ENCODE data around the gene IL31. TPM values are rescaled to one million over a fixed set of nuclear protein-coding genes. Genes with fewer than 3 reads are reported as not detected.
"Not testable (repeated sequence)": the region's sequence is repeated elsewhere in the genome, so short reads cannot be mapped to it uniquely, and the experiment has no call there.

Gene IL31
- total and polyA plus RNA-seq, 4 donors: not detected

- WGBS (ENCODE audit: insufficient coverage): 39% methylated on average over 4 of the region's 10 CpGs
- H3K4me1 ChIP-seq (ENCODE audit: control insufficient read depth, insufficient read depth, low read length): peaks cover 5% of the 10 kb centered on the region
- no peak overlapping the region for H3K27ac ChIP-seq (ENCODE audit: low read depth, low read length)
- DNase-seq (ENCODE audit: low read depth in 4 of 6, low spot score in 6 of 6): no peak
- H3K9me3 ChIP-seq (ENCODE audit: control insufficient read depth, insufficient read depth, low read length): no peaks in the 10 kb centered on the region
- H3K4me3 ChIP-seq (ENCODE audit: low read depth, low read length): peak overlapping the region; percentile 43
- peaks cover 6% of the 10 kb centered on the region for H3K36me3 ChIP-seq (ENCODE audit: control insufficient read depth, insufficient read depth, low read length)
- H3K27me3 ChIP-seq (ENCODE audit: control insufficient read depth, insufficient read depth, low read length): peaks cover 3% of the 10 kb centered on the region
Observed at GRCh38 chr12:122183588-122183940, 9.5 kb upstream of the IL31 start.

DNA sequence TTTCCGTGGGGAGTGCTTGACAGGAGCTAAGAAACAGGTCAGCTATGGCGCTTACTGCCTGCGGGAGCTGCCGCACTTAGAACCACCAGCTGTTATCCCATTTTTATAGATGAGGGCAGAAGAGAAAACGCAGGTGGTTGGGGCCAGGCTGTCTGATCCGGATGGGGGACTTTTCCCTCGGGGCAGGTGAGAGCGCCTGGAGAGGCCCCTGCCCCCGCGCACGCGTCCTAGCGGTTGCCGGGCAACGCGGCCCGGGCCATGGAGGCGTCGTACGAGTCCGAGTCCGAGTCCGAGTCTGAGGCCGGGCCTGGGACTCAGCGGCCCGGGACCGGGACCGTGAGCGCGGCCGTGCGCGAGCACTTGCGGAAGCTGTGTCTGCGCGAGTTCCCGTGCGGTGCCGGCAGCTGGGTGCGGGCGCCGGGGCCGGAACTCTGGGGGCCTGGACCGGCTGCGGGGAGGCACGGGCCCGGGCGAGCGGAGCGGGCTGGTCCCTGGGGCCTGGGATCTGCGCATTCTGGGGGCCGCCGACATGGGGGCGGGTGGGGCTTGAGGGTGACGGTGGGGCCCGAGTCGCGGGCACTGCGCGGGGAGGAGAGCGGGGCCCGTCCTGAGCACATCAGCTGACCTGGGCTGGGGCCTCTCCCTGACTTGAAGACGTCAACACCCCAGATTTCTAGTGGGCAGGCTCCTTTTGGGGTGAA is 9.0 kb upstream of the IL31 start, which contains the start of gene LRRC43:
Gene LRRC43, plus strand, starts transcription at position 237 of the 701 bp plus-strand sequence. Its CDS starts 22 bp downstream, at position 259.
- peaks cover 5% of the 10 kb centered on the region for H3K4me1 ChIP-seq (ENCODE audit: control insufficient read depth, insufficient read depth, low read length)
- WGBS (ENCODE audit: insufficient coverage): 1% methylated on average over 61 of the region's 63 CpGs

GRCh38 chr12:122176473-122176872 is 2.5 kb upstream of the IL31 start:
- not testable (repeated sequence) for H3K27ac ChIP-seq (ENCODE audit: low read depth, low read length); H3K36me3 ChIP-seq (ENCODE audit: control insufficient read depth, insufficient read depth, low read length); H3K4me3 ChIP-seq (ENCODE audit: low read depth, low read length); DNase-seq (ENCODE audit: low read depth in 4 of 6, low spot score in 6 of 6); H3K27me3 ChIP-seq (ENCODE audit: control insufficient read depth, insufficient read depth, low read length); H3K9me3 ChIP-seq (ENCODE audit: control insufficient read depth, insufficient read depth, low read length); H3K4me1 ChIP-seq (ENCODE audit: control insufficient read depth, insufficient read depth, low read length)
- 100% methylated on average over 1 of the region's 4 CpGs for WGBS (ENCODE audit: insufficient coverage)

More for the DNA sequence above, 9.0 kb upstream of the IL31 start, which contains the start of gene LRRC43:
- peaks cover 6% of the 10 kb centered on the region for H3K36me3 ChIP-seq (ENCODE audit: control insufficient read depth, insufficient read depth, low read length)
- H3K27me3 ChIP-seq (ENCODE audit: control insufficient read depth, insufficient read depth, low read length): peaks cover 3% of the 10 kb centered on the region
- H3K4me3 ChIP-seq (ENCODE audit: low read depth, low read length): peak within 1 kb of the TSS; percentile 43
- no peak within 1 kb of the TSS for H3K27ac ChIP-seq (ENCODE audit: low read depth, low read length)
- DNase-seq (ENCODE audit: low read depth in 4 of 6, low spot score in 6 of 6): peak in 2 of 6 donors; percentile 63 to 72
- no peaks in the 10 kb centered on the region for H3K9me3 ChIP-seq (ENCODE audit: control insufficient read depth, insufficient read depth, low read length)

GRCh38 chr12:122172262-122172939 is 1.6 kb downstream of the IL31 start:
- H3K27ac ChIP-seq (ENCODE audit: low read depth, low read length): no peak overlapping the region
- no peaks in the 10 kb centered on the region for H3K4me1 ChIP-seq (ENCODE audit: control insufficient read depth, insufficient read depth, low read length)
- DNase-seq (ENCODE audit: low read depth in 4 of 6, low spot score in 6 of 6): no peak
- H3K9me3 ChIP-seq (ENCODE audit: control insufficient read depth, insufficient read depth, low read length): no peaks in the 10 kb centered on the region
- H3K27me3 ChIP-seq (ENCODE audit: control insufficient read depth, insufficient read depth, low read length): no peaks in the 10 kb centered on the region
- WGBS (ENCODE audit: insufficient coverage): 77% methylated on average over 8 of the region's 17 CpGs
- H3K4me3 ChIP-seq (ENCODE audit: low read depth, low read length): no peak overlapping the region
- H3K36me3 ChIP-seq (ENCODE audit: control insufficient read depth, insufficient read depth, low read length): no peaks in the 10 kb centered on the region

DNA sequence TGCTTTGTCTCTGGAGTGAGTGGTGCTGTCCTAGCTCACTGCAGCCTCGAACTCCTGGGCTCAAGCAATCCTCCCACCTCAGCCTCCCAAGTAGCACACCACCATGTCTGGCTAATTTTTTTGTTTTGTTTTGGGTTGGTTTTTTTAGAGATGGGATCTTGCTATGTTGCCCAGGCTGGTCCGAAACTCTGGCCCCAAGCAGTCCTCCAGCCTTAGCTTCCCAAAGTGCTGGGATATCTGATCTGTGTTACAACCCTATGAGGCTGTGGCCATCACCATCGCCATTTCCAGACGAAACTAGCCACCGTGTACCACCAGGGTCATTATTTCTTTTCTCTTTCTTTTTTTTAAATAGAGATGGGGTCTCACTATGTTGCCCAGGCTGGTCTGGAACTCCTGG is 2.6 kb downstream of the IL31 start:
- Histone ChIP-seq H3K4me1 (ENCODE audit: control insufficient read depth, insufficient read depth, low read length) (no peaks in the 10 kb centered on the region), H3K9me3 (ENCODE audit: control insufficient read depth, insufficient read depth, low read length) (no peaks in the 10 kb centered on the region), H3K27me3 (ENCODE audit: control insufficient read depth, insufficient read depth, low read length) (no peaks in the 10 kb centered on the region), H3K36me3 (ENCODE audit: control insufficient read depth, insufficient read depth, low read length) (no peaks in the 10 kb centered on the region), H3K4me3 (ENCODE audit: low read depth, low read length) (no peak overlapping the region), H3K27ac (ENCODE audit: low read depth, low read length) (no peak overlapping the region)
- no peak for DNase-seq (ENCODE audit: low read depth in 4 of 6, low spot score in 6 of 6)
- WGBS (ENCODE audit: insufficient coverage): 80% methylated on average over 1 of the region's 5 CpGs

- H3K27me3 ChIP-seq (ENCODE audit: control insufficient read depth, insufficient read depth, low read length): no peaks in the 10 kb centered on the region
- H3K36me3 ChIP-seq (ENCODE audit: control insufficient read depth, insufficient read depth, low read length): no peaks in the 10 kb centered on the region
- H3K4me1 ChIP-seq (ENCODE audit: control insufficient read depth, insufficient read depth, low read length): no peaks in the 10 kb centered on the region
- DNase-seq (ENCODE audit: low read depth in 4 of 6, low spot score in 6 of 6): no peak
- H3K4me3 ChIP-seq (ENCODE audit: low read depth, low read length): no peak overlapping the region
- 94% methylated on average over 2 of the region's 3 CpGs for WGBS (ENCODE audit: insufficient coverage)
- H3K27ac ChIP-seq (ENCODE audit: low read depth, low read length): no peak overlapping the region
- no peaks in the 10 kb centered on the region for H3K9me3 ChIP-seq (ENCODE audit: control insufficient read depth, insufficient read depth, low read length)
Observed at GRCh38 chr12:122168492-122168891, 5.5 kb downstream of the IL31 start.

GRCh38 chr12:122167356-122167925 is 6.6 kb downstream of the IL31 start:
- 96% methylated on average over 4 of the region's 10 CpGs for WGBS (ENCODE audit: insufficient coverage)
- no peak for DNase-seq (ENCODE audit: low read depth in 4 of 6, low spot score in 6 of 6)
- Histone ChIP-seq H3K27ac (ENCODE audit: low read depth, low read length) (no peak overlapping the region), H3K9me3 (ENCODE audit: control insufficient read depth, insufficient read depth, low read length) (no peaks in the 10 kb centered on the region), H3K4me3 (ENCODE audit: low read depth, low read length) (no peak overlapping the region), H3K4me1 (ENCODE audit: control insufficient read depth, insufficient read depth, low read length) (no peaks in the 10 kb centered on the region), H3K27me3 (ENCODE audit: control insufficient read depth, insufficient read depth, low read length) (no peaks in the 10 kb centered on the region), H3K36me3 (ENCODE audit: control insufficient read depth, insufficient read depth, low read length) (no peaks in the 10 kb centered on the region)

- 66% methylated on average over 14 of the region's 22 CpGs for WGBS (ENCODE audit: insufficient coverage)
- no peaks in the 10 kb centered on the region for H3K27me3 ChIP-seq (ENCODE audit: control insufficient read depth, insufficient read depth, low read length)
- H3K4me3 ChIP-seq (ENCODE audit: low read depth, low read length): no peak overlapping the region
- no peaks in the 10 kb centered on the region for H3K4me1 ChIP-seq (ENCODE audit: control insufficient read depth, insufficient read depth, low read length)
- H3K9me3 ChIP-seq (ENCODE audit: control insufficient read depth, insufficient read depth, low read length): no peaks in the 10 kb centered on the region
- peak in 1 of 6 donors; percentile 32 for DNase-seq (ENCODE audit: low read depth in 4 of 6, low spot score in 6 of 6)
- H3K36me3 ChIP-seq (ENCODE audit: control insufficient read depth, insufficient read depth, low read length): no peaks in the 10 kb centered on the region
- H3K27ac ChIP-seq (ENCODE audit: low read depth, low read length): no peak overlapping the region
Observed at GRCh38 chr12:122166422-122167349, 7.3 kb downstream of the IL31 start.

DNA sequence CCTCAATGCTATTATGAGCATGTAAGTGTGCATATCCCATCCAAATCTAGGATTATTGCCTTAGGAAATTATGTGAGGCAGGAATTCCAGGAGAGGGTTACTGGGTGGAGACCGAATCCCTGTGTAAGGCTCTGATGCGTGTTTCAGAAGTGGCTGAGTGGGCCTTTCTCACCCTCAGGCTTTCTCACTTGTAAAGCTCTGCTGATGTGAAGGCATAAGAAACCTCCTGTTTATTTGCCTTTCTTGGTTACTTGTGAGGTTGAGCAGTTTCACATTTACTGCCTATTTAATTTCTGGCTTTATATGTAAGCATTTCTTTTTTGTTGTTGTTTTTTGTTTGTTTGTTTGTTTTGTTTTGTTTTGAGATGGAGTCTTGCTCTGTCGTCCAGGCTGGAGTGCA is 11.0 kb downstream of the IL31 start:
- no peak for DNase-seq (ENCODE audit: low read depth in 4 of 6, low spot score in 6 of 6)
- 100% methylated on average over 1 of the region's 3 CpGs for WGBS (ENCODE audit: insufficient coverage)
- H3K4me1 ChIP-seq (ENCODE audit: control insufficient read depth, insufficient read depth, low read length): no peaks in the 10 kb centered on the region
- no peaks in the 10 kb centered on the region for H3K9me3 ChIP-seq (ENCODE audit: control insufficient read depth, insufficient read depth, low read length)
- H3K4me3 ChIP-seq (ENCODE audit: low read depth, low read length): no peak overlapping the region
- H3K27me3 ChIP-seq (ENCODE audit: control insufficient read depth, insufficient read depth, low read length): no peaks in the 10 kb centered on the region
- H3K36me3 ChIP-seq (ENCODE audit: control insufficient read depth, insufficient read depth, low read length): no peaks in the 10 kb centered on the region
- no peak overlapping the region for H3K27ac ChIP-seq (ENCODE audit: low read depth, low read length)

Data from spinal cord (tissue), 10 donors.